Suprapubic skin (tissue), 4 donors: ENCODE data around the gene ROBO1. TPM values are rescaled to one million over a fixed set of nuclear protein-coding genes. Genes with fewer than 3 reads are reported as not detected.

ENCODE experiments used
- DNase-seq, 2 donors: peaks; one replicate each; pipeline ENCODE4 v3.0.0-alpha.2; 2019; ENCODE audit warnings: low spot score in 2 of 2
- H3K27ac ChIP-seq: fragments of 200-600 bp; sonication (generic); one replicate; pipeline ENCODE4 v1.5.1; 2019
- H3K27me3 ChIP-seq: fragments of 200-600 bp; sonication (generic); one replicate; pipeline ENCODE4 v1.5.1; 2019
- H3K36me3 ChIP-seq: fragments of 200-600 bp; sonication (generic); one replicate; pipeline ENCODE4 v1.5.1; 2019
- H3K4me1 ChIP-seq: fragments of 200-600 bp; sonication (generic); one replicate; pipeline ENCODE4 v1.5.1; 2019
- H3K4me3 ChIP-seq: fragments of 200-600 bp; sonication (generic); one replicate; pipeline ENCODE4 v1.5.1; 2019; ENCODE audit warnings: mild to moderate bottlenecking
- H3K9me3 ChIP-seq: fragments of 200-600 bp; sonication (generic); one replicate; pipeline ENCODE4 v1.5.1; 2019
- EP300 ChIP-seq: sonication (generic); formaldehyde crosslinking; IDR thresholded peaks from one replicate; pipeline ENCODE4 v1.6.1; 2017; ENCODE audit warnings: antibody characterized with exemption
- POLR2A ChIP-seq, 2 donors: fragments of 450-650 bp; IDR thresholded peaks; one replicate each; pipeline ENCODE4 v1.6.1; 2017; ENCODE audit warnings: antibody characterized with exemption in 2 of 2, mild to moderate bottlenecking in 2 of 2, moderate library complexity in 2 of 2
- POLR2AphosphoS5 ChIP-seq, 3 donors: sonication (generic); formaldehyde crosslinking; IDR thresholded peaks; one replicate each; pipeline ENCODE4 v1.6.1; 2017; ENCODE audit warnings: antibody characterized with exemption in 3 of 3
- WGBS: methylation state at CpG from one replicate; pipeline ENCODE4 v1.1.5; 2018; 5-methylcytosine and 5-hydroxymethylcytosine counted together
- total RNA-seq, 4 donors: library from RNA; depleted of rRNA; stranded (reverse); fragments of >200 nt; gene quantifications; one replicate each; pipeline ENCODE4 v1.1.0, GENCODE V29; 2016
- TF ChIP-seq, protein P1 (sequence below), 2 donors: fragments of 200-600 bp in 1 of 2; fragments of 450-650 bp in 1 of 2; sonication (generic) in 1 of 2; IDR thresholded peaks; one replicate each; pipeline ENCODE4 v1.5.1; 2016 to 2019; ENCODE audit warnings: antibody characterized with exemption in 2 of 2, mild to moderate bottlenecking in 1 of 2, moderate library complexity in 1 of 2

Gene ROBO1
- total RNA-seq, 4 donors from 2014 or later: 67.7 to 80.3 (median 71.3) TPM

DNA sequence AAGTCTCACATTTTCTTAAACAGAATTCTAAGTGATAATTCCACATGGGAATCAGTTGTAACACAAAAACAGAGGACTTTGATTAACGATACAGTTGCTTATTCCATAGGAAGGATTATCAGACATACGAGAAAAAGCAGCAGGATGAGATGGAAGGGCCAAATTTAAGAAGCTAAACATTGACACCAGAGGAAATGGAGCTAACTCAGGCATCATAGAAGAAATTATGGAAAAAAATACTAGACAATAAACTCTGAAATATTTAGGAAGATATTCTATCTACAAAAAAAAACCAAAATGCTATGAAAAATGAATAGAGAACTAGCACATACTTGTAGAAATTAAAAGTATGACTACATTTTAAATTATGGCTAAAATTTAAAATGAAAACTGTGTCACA is 776.1 kb downstream of the ROBO1 start:
- H3K27me3 ChIP-seq: no peaks in the 10 kb centered on the region
- H3K9me3 ChIP-seq: no peaks in the 10 kb centered on the region
- no peak overlapping the region for H3K4me3 ChIP-seq
- no peak overlapping the region for H3K27ac ChIP-seq
- 96% methylated on average over 2 of the region's 2 CpGs for WGBS
- TF ChIP-seq POLR2AphosphoS5 (IDR thresholded peaks at IDR 0.05): no peak
- no peak for TF ChIP-seq EP300
- no peak for TF ChIP-seq POLR2A (IDR thresholded peaks at IDR 0.05)
- TF ChIP-seq, protein P1, sequence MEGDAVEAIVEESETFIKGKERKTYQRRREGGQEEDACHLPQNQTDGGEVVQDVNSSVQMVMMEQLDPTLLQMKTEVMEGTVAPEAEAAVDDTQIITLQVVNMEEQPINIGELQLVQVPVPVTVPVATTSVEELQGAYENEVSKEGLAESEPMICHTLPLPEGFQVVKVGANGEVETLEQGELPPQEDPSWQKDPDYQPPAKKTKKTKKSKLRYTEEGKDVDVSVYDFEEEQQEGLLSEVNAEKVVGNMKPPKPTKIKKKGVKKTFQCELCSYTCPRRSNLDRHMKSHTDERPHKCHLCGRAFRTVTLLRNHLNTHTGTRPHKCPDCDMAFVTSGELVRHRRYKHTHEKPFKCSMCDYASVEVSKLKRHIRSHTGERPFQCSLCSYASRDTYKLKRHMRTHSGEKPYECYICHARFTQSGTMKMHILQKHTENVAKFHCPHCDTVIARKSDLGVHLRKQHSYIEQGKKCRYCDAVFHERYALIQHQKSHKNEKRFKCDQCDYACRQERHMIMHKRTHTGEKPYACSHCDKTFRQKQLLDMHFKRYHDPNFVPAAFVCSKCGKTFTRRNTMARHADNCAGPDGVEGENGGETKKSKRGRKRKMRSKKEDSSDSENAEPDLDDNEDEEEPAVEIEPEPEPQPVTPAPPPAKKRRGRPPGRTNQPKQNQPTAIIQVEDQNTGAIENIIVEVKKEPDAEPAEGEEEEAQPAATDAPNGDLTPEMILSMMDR (IDR thresholded peaks at IDR 0.05): no peak
- H3K4me1 ChIP-seq: no peaks in the 10 kb centered on the region
- DNase-seq: no peak
- H3K36me3 ChIP-seq: no peaks in the 10 kb centered on the region

DNA sequence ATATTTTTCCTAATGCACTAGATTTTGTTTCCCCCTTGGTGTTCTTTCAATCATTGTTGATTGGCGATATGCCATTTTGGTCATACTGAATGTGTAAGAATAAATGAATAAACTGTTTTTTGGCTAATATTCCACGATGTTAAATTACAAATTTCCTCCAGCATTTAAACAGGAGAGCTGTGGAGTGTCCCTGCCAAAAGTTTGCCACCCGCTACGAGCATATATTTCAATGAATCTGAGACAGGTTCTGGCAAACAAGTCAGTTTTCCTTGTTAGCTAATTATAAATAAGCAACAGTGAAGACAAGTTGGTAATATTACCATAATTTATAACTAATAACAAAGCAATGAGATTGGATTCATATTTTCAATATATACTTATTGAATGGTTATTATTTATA is 777.6 kb downstream of the ROBO1 start:
- TF ChIP-seq EP300 (no peak), POLR2A (IDR thresholded peaks at IDR 0.05) (no peak), POLR2AphosphoS5 (IDR thresholded peaks at IDR 0.05) (no peak)
- TF ChIP-seq, protein P1 (IDR thresholded peaks at IDR 0.05): no peak
- no peaks in the 10 kb centered on the region for H3K9me3 ChIP-seq
- H3K4me3 ChIP-seq: no peak overlapping the region
- no peaks in the 10 kb centered on the region for H3K4me1 ChIP-seq
- no peak overlapping the region for H3K27ac ChIP-seq
- H3K36me3 ChIP-seq: no peaks in the 10 kb centered on the region
- no peak for DNase-seq
- 67% methylated on average over 4 of the region's 4 CpGs for WGBS
- no peaks in the 10 kb centered on the region for H3K27me3 ChIP-seq

DNA sequence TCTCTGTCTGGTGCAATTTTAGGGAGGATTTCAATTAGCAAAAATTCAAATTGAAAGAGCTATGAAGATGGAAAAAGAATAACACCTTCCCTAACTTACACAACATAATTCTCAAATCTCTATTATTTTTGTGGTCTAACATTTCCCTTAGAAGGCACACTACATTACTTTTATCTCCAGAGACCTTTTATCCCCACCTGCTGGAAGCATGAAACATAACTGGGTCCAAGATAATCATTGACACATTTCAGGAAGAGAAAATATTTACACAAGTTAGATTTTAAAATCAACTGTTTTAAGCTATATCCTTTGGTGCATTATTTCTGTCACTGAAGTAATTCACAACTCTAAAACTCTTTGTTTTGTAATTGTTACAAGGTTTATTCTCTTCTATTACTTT is 779.5 kb downstream of the ROBO1 start:
- Histone ChIP-seq H3K36me3 (no peaks in the 10 kb centered on the region), H3K9me3 (no peaks in the 10 kb centered on the region), H3K4me1 (no peaks in the 10 kb centered on the region), H3K4me3 (no peak overlapping the region), H3K27me3 (no peaks in the 10 kb centered on the region), H3K27ac (no peak overlapping the region)
- TF ChIP-seq, protein P1 (IDR thresholded peaks at IDR 0.05): no peak
- TF ChIP-seq POLR2AphosphoS5 (IDR thresholded peaks at IDR 0.05) (no peak), POLR2A (IDR thresholded peaks at IDR 0.05) (no peak), EP300 (no peak)
- no peak for DNase-seq

DNA sequence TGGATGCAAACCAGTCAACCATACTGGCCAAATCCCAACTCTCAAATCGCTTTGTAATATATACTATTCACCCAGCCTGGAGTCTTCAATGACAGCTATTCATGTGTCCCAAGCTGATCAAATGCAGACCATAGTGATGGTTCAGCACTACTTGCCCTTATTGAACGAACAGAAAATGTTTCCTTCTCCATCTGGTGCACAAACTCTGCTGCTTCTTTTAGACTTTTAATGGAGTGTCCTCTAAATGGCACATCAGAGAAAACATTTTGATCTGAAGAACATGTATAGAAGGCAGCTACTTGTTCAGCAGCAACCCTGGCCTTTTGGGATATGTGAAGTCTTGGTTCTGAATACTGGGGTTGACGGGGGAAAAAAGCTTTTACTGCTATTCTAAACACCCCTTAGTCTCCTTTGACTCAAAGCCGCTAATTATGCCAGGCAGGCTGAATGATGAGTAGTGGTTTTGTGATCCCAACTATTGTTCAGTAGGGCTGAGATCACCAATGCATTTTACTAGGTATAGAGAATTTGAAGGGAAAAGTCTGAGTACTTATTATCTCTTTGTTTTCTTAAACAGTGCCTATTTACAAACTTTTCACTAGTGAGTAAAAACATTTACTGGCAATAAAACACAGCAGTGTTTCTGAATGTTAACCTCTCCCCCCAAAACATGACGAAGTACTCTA is 781.2 kb downstream of the ROBO1 start:
- no peaks in the 10 kb centered on the region for H3K36me3 ChIP-seq
- H3K27me3 ChIP-seq: no peaks in the 10 kb centered on the region
- WGBS: 55% methylated on average over 5 of the region's 5 CpGs
- no peak overlapping the region for H3K4me3 ChIP-seq
- no peak for DNase-seq
- H3K9me3 ChIP-seq: no peaks in the 10 kb centered on the region
- no peak overlapping the region for H3K27ac ChIP-seq
- TF ChIP-seq POLR2AphosphoS5 (IDR thresholded peaks at IDR 0.05) (no peak), POLR2A (IDR thresholded peaks at IDR 0.05) (no peak), EP300 (no peak)
- TF ChIP-seq, protein P1 (IDR thresholded peaks at IDR 0.05): no peak
- H3K4me1 ChIP-seq: no peaks in the 10 kb centered on the region

DNA sequence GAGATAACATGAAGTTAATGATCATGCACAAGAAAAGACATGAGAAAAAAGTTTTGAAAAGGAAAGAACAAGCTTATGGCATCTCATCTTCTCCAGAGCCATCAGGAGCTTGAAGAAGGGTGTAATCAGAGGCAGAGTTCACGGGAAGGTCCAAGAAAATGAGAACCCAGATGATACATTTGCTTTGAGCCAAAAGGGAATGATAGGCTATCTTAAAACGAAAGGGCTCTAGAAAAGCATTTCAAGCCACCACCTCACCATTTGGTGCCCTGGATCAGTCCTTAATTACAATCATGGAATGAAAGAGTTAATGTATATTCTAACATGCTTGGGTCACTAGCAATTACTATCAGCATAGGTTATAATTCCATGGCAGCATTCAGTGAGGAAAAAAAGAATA is 781.8 kb downstream of the ROBO1 start:
- DNase-seq: no peak
- H3K4me1 ChIP-seq: no peaks in the 10 kb centered on the region
- H3K4me3 ChIP-seq: no peak overlapping the region
- 73% methylated on average over 2 of the region's 2 CpGs for WGBS
- H3K27me3 ChIP-seq: no peaks in the 10 kb centered on the region
- H3K9me3 ChIP-seq: no peaks in the 10 kb centered on the region
- H3K36me3 ChIP-seq: no peaks in the 10 kb centered on the region
- TF ChIP-seq, protein P1 (IDR thresholded peaks at IDR 0.05): no peak
- TF ChIP-seq POLR2AphosphoS5 (IDR thresholded peaks at IDR 0.05): no peak
- TF ChIP-seq EP300: no peak
- TF ChIP-seq POLR2A (IDR thresholded peaks at IDR 0.05): no peak
- no peak overlapping the region for H3K27ac ChIP-seq
